Retinal pigment epithelial cell (primary cell): ENCODE data around the gene USP11.
"Not testable (repeated sequence)": the region's sequence is repeated elsewhere in the genome, so short reads cannot be mapped to it uniquely, and the experiment has no call there.

ENCODE experiments used
- DNase-seq: peaks from one replicate; pipeline ENCODE4 v3.0.0-alpha.2; 2010; ENCODE audit warnings: low read depth
- H3K4me3 ChIP-seq: 2 replicates; pipeline ENCODE4 v1.5.1; 2011; ENCODE audit warnings: mild to moderate bottlenecking, low read length, control low read depth, moderate library complexity
- TF ChIP-seq, protein P1 (sequence below): conservative IDR thresholded peaks from 2 replicates; pipeline ENCODE4 v1.5.1; 2011; ENCODE audit warnings: low read depth, low read length, control low read depth, inconsistent platforms

The USP11 gene

DNA sequence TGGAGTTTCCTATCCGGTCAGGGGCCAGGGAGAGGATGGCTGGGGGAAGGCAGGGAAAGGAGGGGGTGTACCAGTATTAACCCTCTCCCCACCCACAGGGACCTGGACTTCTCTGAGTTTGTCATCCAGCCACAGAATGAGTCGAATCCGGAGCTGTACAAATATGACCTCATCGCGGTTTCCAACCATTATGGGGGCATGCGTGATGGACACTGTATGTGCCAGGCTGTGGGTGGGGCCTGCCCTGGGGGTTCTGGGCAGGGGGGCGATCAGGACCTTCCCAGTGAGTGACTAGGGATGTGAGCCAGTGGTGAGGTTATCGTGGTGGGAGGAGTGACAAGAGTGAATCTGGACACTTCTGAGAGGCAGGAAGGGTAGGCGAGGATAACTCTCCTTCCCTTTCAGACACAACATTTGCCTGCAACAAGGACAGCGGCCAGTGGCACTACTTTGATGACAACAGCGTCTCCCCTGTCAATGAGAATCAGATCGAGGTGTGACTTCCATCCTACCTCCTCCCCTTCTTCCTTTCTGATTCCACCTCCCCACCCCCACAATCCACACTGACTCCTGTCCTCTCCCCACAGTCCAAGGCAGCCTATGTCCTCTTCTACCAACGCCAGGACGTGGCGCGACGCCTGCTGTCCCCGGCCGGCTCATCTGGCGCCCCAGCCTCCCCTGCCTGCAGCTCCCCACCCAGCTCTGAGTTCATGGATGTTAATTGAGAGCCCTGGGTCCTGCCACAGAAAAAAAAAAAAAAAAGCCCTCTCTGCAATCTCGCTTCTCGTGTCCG is 14.6 kb downstream of the USP11 start:
- TF ChIP-seq, protein P1, sequence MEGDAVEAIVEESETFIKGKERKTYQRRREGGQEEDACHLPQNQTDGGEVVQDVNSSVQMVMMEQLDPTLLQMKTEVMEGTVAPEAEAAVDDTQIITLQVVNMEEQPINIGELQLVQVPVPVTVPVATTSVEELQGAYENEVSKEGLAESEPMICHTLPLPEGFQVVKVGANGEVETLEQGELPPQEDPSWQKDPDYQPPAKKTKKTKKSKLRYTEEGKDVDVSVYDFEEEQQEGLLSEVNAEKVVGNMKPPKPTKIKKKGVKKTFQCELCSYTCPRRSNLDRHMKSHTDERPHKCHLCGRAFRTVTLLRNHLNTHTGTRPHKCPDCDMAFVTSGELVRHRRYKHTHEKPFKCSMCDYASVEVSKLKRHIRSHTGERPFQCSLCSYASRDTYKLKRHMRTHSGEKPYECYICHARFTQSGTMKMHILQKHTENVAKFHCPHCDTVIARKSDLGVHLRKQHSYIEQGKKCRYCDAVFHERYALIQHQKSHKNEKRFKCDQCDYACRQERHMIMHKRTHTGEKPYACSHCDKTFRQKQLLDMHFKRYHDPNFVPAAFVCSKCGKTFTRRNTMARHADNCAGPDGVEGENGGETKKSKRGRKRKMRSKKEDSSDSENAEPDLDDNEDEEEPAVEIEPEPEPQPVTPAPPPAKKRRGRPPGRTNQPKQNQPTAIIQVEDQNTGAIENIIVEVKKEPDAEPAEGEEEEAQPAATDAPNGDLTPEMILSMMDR, result no peak
- no peak overlapping the region for H3K4me3 ChIP-seq
- no peak for DNase-seq

DNA sequence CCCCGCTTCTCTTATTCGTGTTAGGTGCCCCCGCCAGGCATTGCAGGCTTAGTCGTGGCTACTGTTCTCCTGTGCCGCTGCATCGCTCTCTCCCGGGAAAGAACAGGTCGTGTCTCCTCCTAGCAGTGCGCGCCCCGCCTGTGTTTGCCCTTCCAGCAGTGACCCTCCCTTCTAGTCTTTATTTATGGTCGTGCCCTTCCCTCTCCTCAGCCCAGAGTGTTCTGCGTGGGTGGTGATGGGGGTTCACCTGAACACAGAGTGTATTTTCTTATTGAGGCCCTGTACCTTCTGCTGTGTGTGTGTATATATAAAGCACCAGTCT is 15.2 kb downstream of the USP11 start:
- TF ChIP-seq, protein P1, result no peak
- DNase-seq, result no peak
- H3K4me3 ChIP-seq, result no peak overlapping the region

DNA sequence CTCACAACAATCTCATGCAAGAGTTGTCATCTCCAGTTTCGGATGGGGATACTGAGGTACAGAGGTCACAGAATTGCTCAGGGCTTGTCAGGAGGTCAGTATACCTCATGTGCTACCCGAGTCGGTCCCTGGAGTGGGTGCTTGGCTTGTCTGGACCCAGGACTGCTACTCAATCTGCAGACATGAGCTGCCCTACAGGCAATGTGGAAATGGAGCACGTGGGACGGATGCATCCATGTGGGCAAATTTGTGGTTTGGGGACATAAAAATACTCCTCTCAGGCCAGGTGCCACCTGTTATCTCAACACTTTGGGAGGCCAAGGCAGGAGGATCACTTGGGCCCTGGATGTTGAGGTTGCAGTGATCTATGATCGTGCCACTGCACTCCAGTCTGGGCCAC is 15.8 kb downstream of the USP11 start:
- no peak overlapping the region for H3K4me3 ChIP-seq
- TF ChIP-seq, protein P1, result no peak
- DNase-seq, result no peak

DNA sequence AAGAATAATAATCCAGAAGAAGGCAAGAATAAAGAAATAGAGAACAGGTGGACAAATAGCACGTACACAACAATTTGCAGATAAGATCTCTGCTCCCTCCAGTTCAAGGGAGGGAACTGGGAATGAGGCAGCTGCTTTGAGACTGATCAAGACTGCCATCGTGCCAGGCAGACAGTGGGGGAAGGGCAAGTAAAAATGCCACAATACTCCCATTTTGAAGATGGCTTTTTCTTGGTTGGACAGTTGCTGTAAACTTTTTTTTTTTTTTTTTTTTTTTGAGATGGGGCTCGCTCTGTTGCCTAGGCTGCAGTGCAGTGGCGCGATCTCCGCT is 17.2 kb downstream of the USP11 start:
- TF ChIP-seq, protein P1, result no peak
- no peak overlapping the region for H3K4me3 ChIP-seq
- DNase-seq, result no peak

DNA sequence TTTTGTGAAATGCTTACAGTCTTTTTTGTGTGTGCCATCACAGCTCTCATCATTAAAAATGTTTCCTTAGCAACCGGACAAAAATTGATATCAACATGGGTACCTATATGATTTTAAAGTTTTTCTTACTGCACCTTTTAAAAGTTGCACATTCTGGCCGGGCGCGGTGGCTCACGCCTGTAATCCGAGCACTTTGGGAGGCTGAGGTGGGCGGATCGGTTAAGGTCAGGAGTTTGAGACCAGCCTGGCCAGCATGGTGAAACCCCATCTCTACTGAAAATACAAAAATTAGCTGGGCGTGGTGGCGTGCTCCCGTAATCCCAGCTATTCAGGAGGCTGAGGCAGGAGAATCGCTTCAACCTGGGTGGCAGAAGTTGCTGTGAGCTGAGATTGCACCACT is 24.8 kb downstream of the USP11 start:
- not testable (repeated sequence) for DNase-seq, H3K4me3 ChIP-seq

DNA sequence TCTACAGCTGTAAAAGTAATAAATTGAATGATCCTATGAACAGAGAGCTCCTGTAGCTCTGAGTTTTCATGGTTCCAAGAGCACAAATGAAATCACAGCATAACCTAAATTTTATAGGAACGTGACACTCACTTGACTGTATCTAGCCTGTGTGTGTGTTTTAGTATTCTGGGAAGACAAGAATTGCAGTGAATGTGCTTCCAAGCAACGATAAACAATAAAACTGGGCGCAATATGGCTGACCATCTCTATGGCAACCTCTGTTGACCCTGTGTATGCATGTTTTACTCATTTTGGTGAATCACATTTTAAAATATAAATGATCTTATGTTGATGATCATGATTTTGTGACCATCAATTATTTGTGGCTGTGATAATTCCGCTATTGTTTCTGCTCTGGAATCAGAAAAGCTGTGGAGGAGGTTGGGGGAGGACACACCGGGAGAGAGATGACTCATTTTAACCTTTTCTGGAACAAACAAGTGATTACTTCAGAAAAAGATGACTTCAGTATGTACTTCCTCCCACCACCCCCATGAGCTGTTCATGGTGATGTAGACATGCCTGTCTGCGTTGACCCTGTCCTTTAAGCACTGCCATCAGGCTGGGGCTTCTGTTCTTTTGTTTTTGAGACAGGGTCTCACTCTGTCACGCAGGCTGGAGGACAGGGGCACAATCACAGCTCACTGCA is 31.8 kb downstream of the USP11 start:
- TF ChIP-seq, protein P1, result no peak
- DNase-seq, result peak; percentile 7
- no peak overlapping the region for H3K4me3 ChIP-seq

DNA sequence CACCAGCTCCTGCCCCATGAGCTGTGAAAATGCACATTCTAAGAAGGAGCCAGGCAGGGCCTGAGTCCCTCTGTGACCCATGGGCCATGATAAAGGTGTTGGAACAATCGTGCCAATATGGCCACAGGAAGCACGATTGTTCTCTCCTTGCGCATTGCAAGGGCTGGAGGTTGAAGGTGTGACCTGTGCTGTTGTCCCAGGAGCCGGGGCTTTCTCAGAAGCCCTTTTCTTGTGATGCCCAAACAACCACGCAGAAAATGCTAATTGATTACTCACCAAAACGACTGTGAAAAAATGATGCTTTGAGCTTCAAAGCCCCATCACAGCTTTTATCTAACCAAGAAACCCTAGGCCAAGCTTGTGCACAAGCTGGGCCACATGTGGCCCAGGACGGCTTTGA is 33.8 kb downstream of the USP11 start:
- no peak overlapping the region for H3K4me3 ChIP-seq
- DNase-seq, result no peak
- TF ChIP-seq, protein P1, result no peak
